ENCODE results near the gene NBEA.

Gene NBEA

GRCh38 chr13:35720290-35720689 is 778.2 kb downstream of the NBEA start:
- DNase-seq (ENCODE audit: low read depth, low spot score) = no peak
- TF ChIP-seq ZNF274 (IDR thresholded peaks at IDR 0.05; ENCODE audit: low read depth, low read length) (no peak), SUZ12 (IDR thresholded peaks at IDR 0.05; ENCODE audit: extremely low read depth, insufficient read depth, insufficient read length) (no peak), YY1 (IDR thresholded peaks at IDR 0.05; ENCODE audit: insufficient read depth, insufficient read length) (no peak)
- no peaks in the 10 kb centered on the region for H3K27me3 ChIP-seq (ENCODE audit: insufficient read depth, insufficient read length)
- H3K9ac ChIP-seq (ENCODE audit: insufficient read length, low read depth) = no peak overlapping the region
- H3K36me3 ChIP-seq (ENCODE audit: insufficient read depth, insufficient read length, low read length) = no peaks in the 10 kb centered on the region
- H3K4me3 ChIP-seq (ENCODE audit: insufficient read length, low read depth) = no peak overlapping the region
- H3K4me1 ChIP-seq (ENCODE audit: insufficient read depth, insufficient read length) = no peaks in the 10 kb centered on the region
- no peaks in the 10 kb centered on the region for H3K9me3 ChIP-seq (ENCODE audit: insufficient read depth, low read length)

DNA sequence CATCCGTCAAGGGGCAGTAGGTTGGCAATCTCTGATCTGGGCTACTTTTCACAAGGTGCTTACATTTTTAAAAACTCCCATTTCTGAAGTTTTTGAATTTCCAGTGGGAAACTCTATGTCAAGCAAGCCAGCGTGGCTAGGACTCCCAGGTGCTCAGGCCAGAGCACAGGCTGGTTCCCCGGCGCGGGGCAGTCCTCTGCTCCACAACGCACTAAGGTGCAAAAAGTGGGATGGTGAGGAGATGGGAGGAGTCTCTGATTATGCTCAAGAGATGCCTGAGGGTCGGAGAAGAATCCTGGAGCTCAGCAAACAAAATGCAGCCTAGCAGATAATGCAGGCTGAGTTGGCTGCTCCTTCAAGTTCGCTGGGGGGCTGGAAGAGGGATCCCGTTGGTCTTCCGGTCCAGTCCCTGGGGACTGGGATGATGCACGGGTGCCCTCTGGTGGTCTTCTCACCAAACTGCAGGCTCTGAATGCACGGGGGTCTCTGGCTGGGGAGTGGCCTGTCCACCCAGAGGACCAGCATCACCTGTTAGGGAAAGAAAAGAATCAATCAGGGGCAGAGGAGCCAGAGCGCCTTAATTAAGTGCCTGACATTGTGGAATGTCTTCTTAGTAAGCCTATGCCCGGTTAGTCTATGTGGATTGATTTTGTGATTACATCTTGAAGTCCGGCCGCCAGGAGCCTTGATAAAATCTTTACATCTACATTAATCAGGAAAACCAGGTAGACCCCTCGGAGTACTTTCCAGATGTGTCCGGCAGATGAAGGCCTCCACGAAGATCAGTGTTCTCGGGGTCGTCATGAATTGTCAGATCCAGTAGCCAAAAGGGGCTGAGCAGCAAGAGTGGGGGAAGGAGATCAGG is 778.9 kb downstream of the NBEA start:
- no peaks in the 10 kb centered on the region for H3K9me3 ChIP-seq (ENCODE audit: insufficient read depth, low read length)
- no peaks in the 10 kb centered on the region for H3K36me3 ChIP-seq (ENCODE audit: insufficient read depth, insufficient read length, low read length)
- no peak overlapping the region for H3K4me3 ChIP-seq (ENCODE audit: insufficient read length, low read depth)
- TF ChIP-seq ZNF274 (IDR thresholded peaks at IDR 0.05; ENCODE audit: low read depth, low read length) (no peak), SUZ12 (IDR thresholded peaks at IDR 0.05; ENCODE audit: extremely low read depth, insufficient read depth, insufficient read length) (no peak), YY1 (IDR thresholded peaks at IDR 0.05; ENCODE audit: insufficient read depth, insufficient read length) (no peak)
- peak; percentile 27 for DNase-seq (ENCODE audit: low read depth, low spot score)
- no peaks in the 10 kb centered on the region for H3K4me1 ChIP-seq (ENCODE audit: insufficient read depth, insufficient read length)
- H3K9ac ChIP-seq (ENCODE audit: insufficient read length, low read depth) = no peak overlapping the region
- H3K27me3 ChIP-seq (ENCODE audit: insufficient read depth, insufficient read length) = no peaks in the 10 kb centered on the region

Measured in NT2/D1 (cell line).